ENCODE data around the gene GALNT2.

Gene GALNT2

GRCh38 chr1:230068952-230069684 lies 2.1 kb downstream of the GALNT2 start:
- Histone ChIP-seq H3K4me3 (replicated peaks; ENCODE audit: low read depth, low read length) (peak overlapping the region; percentile 94), H3K36me3 (ENCODE audit: control insufficient read depth, insufficient read depth, low read length) (no peaks in the 10 kb centered on the region), H3K27me3 (replicated peaks; ENCODE audit: control insufficient read depth, insufficient read depth, low read length) (no peaks in the 10 kb centered on the region)
- DNase-seq (ENCODE audit: extremely low read depth, insufficient read length) = no peak
- TF ChIP-seq CTCF (IDR thresholded peaks at IDR 0.05; ENCODE audit: insufficient read depth, low read length, poor library complexity, severe bottlenecking) = no peak

GRCh38 chr1:230069796-230070195 lies 2.8 kb downstream of the GALNT2 start:
- DNase-seq (ENCODE audit: extremely low read depth, insufficient read length) = no peak
- Histone ChIP-seq H3K4me3 (replicated peaks; ENCODE audit: low read depth, low read length) (no peak overlapping the region), H3K27me3 (replicated peaks; ENCODE audit: control insufficient read depth, insufficient read depth, low read length) (no peaks in the 10 kb centered on the region)

GRCh38 chr1:230070321-230071208 lies 3.5 kb downstream of the GALNT2 start:
- Histone ChIP-seq H3K36me3 (ENCODE audit: control insufficient read depth, insufficient read depth, low read length) (no peaks in the 10 kb centered on the region), H3K4me3 (replicated peaks; ENCODE audit: low read depth, low read length) (no peak overlapping the region), H3K27me3 (replicated peaks; ENCODE audit: control insufficient read depth, insufficient read depth, low read length) (no peaks in the 10 kb centered on the region)
- no peak for DNase-seq (ENCODE audit: extremely low read depth, insufficient read length)
- no peak for TF ChIP-seq CTCF (IDR thresholded peaks at IDR 0.05; ENCODE audit: insufficient read depth, low read length, poor library complexity, severe bottlenecking)

More at GRCh38 chr1:230069796-230070195, 2.8 kb downstream of the GALNT2 start:
- no peaks in the 10 kb centered on the region for H3K36me3 ChIP-seq (ENCODE audit: control insufficient read depth, insufficient read depth, low read length)
- no peak for TF ChIP-seq CTCF (IDR thresholded peaks at IDR 0.05; ENCODE audit: insufficient read depth, low read length, poor library complexity, severe bottlenecking)

- Histone ChIP-seq H3K4me3 (replicated peaks; ENCODE audit: low read depth, low read length) (no peak overlapping the region), H3K36me3 (ENCODE audit: control insufficient read depth, insufficient read depth, low read length) (no peaks in the 10 kb centered on the region), H3K27me3 (replicated peaks; ENCODE audit: control insufficient read depth, insufficient read depth, low read length) (no peaks in the 10 kb centered on the region)
- no peak for TF ChIP-seq CTCF (IDR thresholded peaks at IDR 0.05; ENCODE audit: insufficient read depth, low read length, poor library complexity, severe bottlenecking)
- DNase-seq (ENCODE audit: extremely low read depth, insufficient read length) = no peak
Measured at GRCh38 chr1:230071316-230071715, 4.3 kb downstream of the GALNT2 start.

GRCh38 chr1:230072296-230072695 lies 5.3 kb downstream of the GALNT2 start:
- no peaks in the 10 kb centered on the region; the same call in 1 of the 2 replicates for H3K36me3 ChIP-seq (ENCODE audit: control insufficient read depth, insufficient read depth, low read length)
- no peak overlapping the region for H3K4me3 ChIP-seq (replicated peaks; ENCODE audit: low read depth, low read length)
- DNase-seq (ENCODE audit: extremely low read depth, insufficient read length) = no peak

More at GRCh38 chr1:230072296-230072695, 5.3 kb downstream of the GALNT2 start:
- H3K27me3 ChIP-seq (replicated peaks; ENCODE audit: control insufficient read depth, insufficient read depth, low read length) = no peaks in the 10 kb centered on the region
- TF ChIP-seq CTCF (IDR thresholded peaks at IDR 0.05; ENCODE audit: insufficient read depth, low read length, poor library complexity, severe bottlenecking) = no peak
